T-cell (primary cell): ENCODE data around the gene ROGDI. TPM values are rescaled to one million over a fixed set of nuclear protein-coding genes. Genes with fewer than 3 reads are reported as not detected.
A peak's percentile ranks its signal among the peaks of the same experiment; 100 is the strongest.

Experiments used
- ATAC-seq, 4 experiments: fragments of 200-7000 bp in 3 of 4; fragments of 150-1000 bp in 1 of 4; cut with Tn5 transposase; replicated peaks in 1 of 4; 1 replicate in 3 of 4; 2 replicates in 1 of 4; pipeline ENCODE4 v1.10.0; 2021; ENCODE audit warnings: moderate library complexity in 3 of 4, mild to moderate bottlenecking in 2 of 4, moderate number of reproducible peaks in 1 of 4
- CTCF ChIA-PET, 2 donors: fragments of 300-600 bp; sonication (Branson Sonifier 250); formaldehyde crosslinking; loops; one replicate each; lab custom pipeline; 2022; ENCODE audit warnings: antibody characterized with exemption in 2 of 2; lab: Charles Lee
- POLR2A ChIA-PET, 2 donors: fragments of 300-600 bp; sonication (Branson Sonifier 250); formaldehyde crosslinking; loops; one replicate each; lab custom pipeline; 2022; ENCODE audit warnings: antibody characterized with exemption in 2 of 2; lab: Charles Lee
- DNase-seq, 35 experiments: peaks; one replicate each; pipeline versions ENCODE4 v3.0.0 to v3.0.0-alpha.2; 2013 to 2023
- H3K27ac ChIP-seq: one replicate; pipeline ENCODE4 v1.5.1; 2013; ENCODE audit warnings: low read length
- H3K27me3 ChIP-seq, 2 experiments: replicated peaks in 1 of 2; 1 replicate in 1 of 2; 2 replicates in 1 of 2; pipeline versions ENCODE4 v1.6.1 to v1.7.0; 2013; ENCODE audit warnings: low read length in 1 of 2, mixed read lengths in 1 of 2; ENCODE audit not compliant: control insufficient read depth in 2 of 2, insufficient read depth in 2 of 2; ENCODE audit errors: extremely low read depth in 1 of 2
- H3K36me3 ChIP-seq, 2 donors: 1 replicate in 1 of 2; 2 replicates in 1 of 2; pipeline versions ENCODE4 v1.6.1 to v1.7.0; 2013; ENCODE audit warnings: low read length in 1 of 2; ENCODE audit not compliant: control insufficient read depth in 2 of 2, insufficient read depth in 1 of 2; ENCODE audit errors: extremely low read depth in 1 of 2
- H3K4me1 ChIP-seq, 2 experiments: 1 replicate in 1 of 2; 2 replicates in 1 of 2; pipeline versions ENCODE4 v1.6.1 to v1.7.0; 2013; ENCODE audit warnings: low read length in 2 of 2, mixed read lengths in 1 of 2; ENCODE audit not compliant: insufficient read depth in 2 of 2, control insufficient read depth in 1 of 2; ENCODE audit errors: extremely low read depth in 1 of 2
- H3K4me3 ChIP-seq, 2 donors: 1 replicate in 1 of 2; 2 replicates in 1 of 2; pipeline versions ENCODE4 v1.5.1 to v1.7.0; 2013; ENCODE audit warnings: mild to moderate bottlenecking in 2 of 2, low read length in 1 of 2, moderate library complexity in 1 of 2; ENCODE audit not compliant: control insufficient read depth in 1 of 2; ENCODE audit errors: extremely low read depth in 1 of 2
- H3K9me3 ChIP-seq: 2 replicates; pipeline ENCODE4 v1.7.0; 2013
- H3K27ac Mint-ChIP-seq, 2 donors: one replicate each; pipeline ENCODE4 v1.8.0; 2020 to 2021; ENCODE audit warnings: mild to moderate bottlenecking in 2 of 2, mixed read lengths in 2 of 2
- H3K27me3 Mint-ChIP-seq, 2 donors: one replicate each; pipeline ENCODE4 v1.8.0; 2021 to 2022; ENCODE audit warnings: mixed read lengths in 2 of 2
- H3K36me3 Mint-ChIP-seq: one replicate; pipeline ENCODE4 v1.8.0; 2021; ENCODE audit warnings: mixed read lengths
- H3K4me1 Mint-ChIP-seq, 3 donors: one replicate each; pipeline ENCODE4 v1.8.0; 2020 to 2022; ENCODE audit warnings: mixed read lengths in 3 of 3, mild to moderate bottlenecking in 1 of 3
- H3K4me3 Mint-ChIP-seq, 3 donors: one replicate each; pipeline ENCODE4 v1.8.0; 2020 to 2022; ENCODE audit warnings: mild to moderate bottlenecking in 3 of 3, mixed read lengths in 3 of 3, moderate library complexity in 3 of 3
- H3K9me3 Mint-ChIP-seq, 3 donors: one replicate each; pipeline ENCODE4 v1.8.0; 2020 to 2022; ENCODE audit warnings: mixed read lengths in 3 of 3
- WGBS: methylation state at CpG from one replicate; pipeline ENCODE4 v1.1.5; 2013; ENCODE audit warnings: missing lambda C conversion rate; ENCODE audit not compliant: insufficient coverage; 5-methylcytosine and 5-hydroxymethylcytosine counted together
- total RNA-seq, 35 experiments: library from RNA in 6 of 35; stranded (reverse) in 6 of 35; fragments of 120-200 nt in 1 of 35; gene quantifications; one replicate each; pipeline versions ENCODE4 v1.2.1 to v1.2.4 and lab custom pipeline; 2013 to 2026

ROGDI gene
- total RNA-seq, 5 donors from 2014 or later (not counting 1 experiment from before 2014, with no cell fraction given), result 12.1 to 20.2 (median 13.2) TPM

DNA sequence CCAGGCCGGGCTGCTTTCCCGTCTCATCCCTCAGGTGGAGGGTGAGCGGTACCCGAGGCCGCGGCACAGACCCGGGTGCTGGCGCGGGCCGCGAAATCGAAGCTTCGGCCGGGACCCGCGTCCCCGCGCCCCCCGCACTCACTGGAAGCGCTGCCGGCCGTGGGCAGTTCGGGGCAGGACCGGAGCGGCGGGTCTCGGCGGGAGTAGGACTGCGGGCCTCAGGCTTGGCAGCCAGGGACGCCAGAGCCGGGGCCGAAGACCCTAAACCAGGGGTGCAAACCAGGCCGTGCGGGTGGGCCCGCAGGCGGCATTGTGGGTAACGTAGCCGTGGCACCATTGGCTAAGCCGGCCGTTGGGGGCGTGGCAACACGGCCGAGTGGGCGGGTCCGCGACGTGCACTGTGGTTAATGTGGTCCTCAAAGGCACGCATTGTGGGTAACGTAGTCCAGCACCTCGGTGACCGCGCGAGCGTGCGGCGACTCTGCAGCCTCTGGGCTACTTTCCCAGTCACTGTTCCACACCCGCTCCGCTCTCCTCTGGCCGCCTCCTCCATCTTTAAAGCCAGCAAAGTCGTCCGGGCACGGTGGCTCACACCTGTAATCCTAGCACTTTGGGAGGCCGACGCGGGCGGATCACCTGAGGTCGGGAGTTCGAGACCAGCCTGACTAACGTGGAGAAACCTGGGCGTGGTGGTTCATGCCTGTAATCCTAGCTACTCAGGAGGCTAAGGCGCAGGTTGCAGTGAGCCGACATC lies 35.4 kb downstream of the ROGDI start, which contains the start of gene ZNF500:
Gene ZNF500, minus strand, starts transcription at position 288 of the 754 bp plus-strand sequence. CDS start 1,184 bp downstream, outside the sequence.
- no peaks in the 10 kb centered on the region for H3K9me3 ChIP-seq
- H3K4me3 ChIP-seq, result peak within 1 kb of the TSS; percentile 77 to 86
- peaks cover 8 to 46% of the 10 kb centered on the region in 2 experiments for H3K4me1 ChIP-seq
- under 1% methylated on average over 70 of the region's 72 CpGs for WGBS
- POLR2A ChIA-PET, result no interaction called here
- H3K36me3 Mint-ChIP-seq, result peaks cover 5% of the 10 kb centered on the region
- peak within 1 kb of the TSS; percentile 91 to 95 for H3K27ac Mint-ChIP-seq
- peaks cover 0 to 21% of the 10 kb centered on the region in 2 donors for H3K36me3 ChIP-seq
- H3K4me1 Mint-ChIP-seq, result peaks cover 32 to 46% (median 36%) of the 10 kb centered on the region in 3 donors
- H3K4me3 Mint-ChIP-seq, result peak within 1 kb of the TSS; percentile 86 to 93 (median 88)
- no peaks in the 10 kb centered on the region for H3K27me3 Mint-ChIP-seq
- no peaks in the 10 kb centered on the region for H3K9me3 Mint-ChIP-seq
- CTCF ChIA-PET, result interaction anchor here in 1 of 2 donors (1.8 kb wide), 1 partner anchor 36 kb away, joined by 5 read pairs; the partner anchor contains the start of gene ROGDI
- no peaks in the 10 kb centered on the region for H3K27me3 ChIP-seq
- peak; percentile 94 to 95 (median 94) for ATAC-seq
- H3K27ac ChIP-seq, result peak within 1 kb of the TSS; percentile 55
- peak; percentile 87 to 99 (median 92) for DNase-seq

DNA sequence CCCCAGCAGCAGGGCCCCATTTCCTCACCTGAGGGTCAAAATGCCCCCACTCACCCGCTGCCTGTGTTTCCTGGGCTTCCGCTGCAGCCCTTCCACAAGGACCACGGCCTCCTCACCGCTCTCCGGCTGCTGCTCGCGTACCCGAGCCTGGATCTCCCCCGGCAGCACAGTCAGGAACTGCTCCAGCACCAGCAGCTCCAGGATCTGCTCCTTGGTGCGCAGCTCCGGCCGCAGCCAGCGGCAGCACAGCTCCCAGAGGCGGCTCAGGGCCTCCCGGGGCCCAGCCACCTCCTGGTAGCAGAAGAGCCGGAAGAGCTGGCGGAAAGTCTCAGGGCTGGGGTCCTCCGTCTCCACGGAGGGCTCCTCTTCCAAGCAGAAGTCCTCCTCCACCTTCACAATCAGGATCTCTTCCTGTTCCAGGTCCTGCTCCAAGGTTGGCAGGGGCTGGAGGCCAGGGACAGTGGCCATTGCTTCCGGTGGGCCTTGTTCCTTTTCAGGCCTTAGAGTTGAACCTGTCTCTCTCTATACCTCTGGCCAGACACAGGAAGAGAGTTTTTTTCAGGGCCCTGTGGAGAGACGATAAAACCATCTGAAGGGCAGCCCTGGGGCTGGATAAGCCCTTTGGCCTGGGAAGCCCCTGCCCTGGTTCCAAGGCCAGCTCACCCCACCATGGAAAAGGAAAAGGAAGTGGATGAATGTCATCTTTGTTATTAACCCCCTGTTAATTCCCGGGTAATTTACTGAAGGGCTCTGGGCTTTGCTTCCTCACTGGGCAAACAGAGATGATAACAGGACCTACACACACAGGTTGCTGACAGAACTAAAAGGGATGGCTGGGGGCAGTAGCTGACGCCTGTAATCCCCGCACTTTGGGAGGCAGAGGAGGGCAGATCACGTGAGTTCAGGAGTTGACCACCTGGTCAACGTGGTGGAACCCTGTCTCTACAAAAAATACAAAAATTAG lies 36.6 kb downstream of the ROGDI start:
- Histone ChIP-seq H3K4me3 (peak overlapping the region; percentile 77 to 86), H3K27ac (no peak overlapping the region), H3K9me3 (no peaks in the 10 kb centered on the region), H3K4me1 (peaks cover 8 to 46% of the 10 kb centered on the region in 2 experiments), H3K27me3 (no peaks in the 10 kb centered on the region), H3K36me3 (peaks cover 1 to 31% of the 10 kb centered on the region in 2 donors)
- ChIA-PET CTCF (no interaction called here), POLR2A (no interaction called here)
- H3K27me3 Mint-ChIP-seq, result no peaks in the 10 kb centered on the region
- peaks cover 32 to 49% (median 36%) of the 10 kb centered on the region in 3 donors for H3K4me1 Mint-ChIP-seq
- WGBS, result 94% methylated on average over 18 of the region's 26 CpGs
- H3K36me3 Mint-ChIP-seq, result peaks cover 9% of the 10 kb centered on the region
- no peak for ATAC-seq
- no peaks in the 10 kb centered on the region for H3K9me3 Mint-ChIP-seq
- peak overlapping the region; percentile 87 to 88 for H3K27ac Mint-ChIP-seq
- no peak for DNase-seq
- peak overlapping the region; percentile 83 to 87 (median 86) for H3K4me3 Mint-ChIP-seq

DNA sequence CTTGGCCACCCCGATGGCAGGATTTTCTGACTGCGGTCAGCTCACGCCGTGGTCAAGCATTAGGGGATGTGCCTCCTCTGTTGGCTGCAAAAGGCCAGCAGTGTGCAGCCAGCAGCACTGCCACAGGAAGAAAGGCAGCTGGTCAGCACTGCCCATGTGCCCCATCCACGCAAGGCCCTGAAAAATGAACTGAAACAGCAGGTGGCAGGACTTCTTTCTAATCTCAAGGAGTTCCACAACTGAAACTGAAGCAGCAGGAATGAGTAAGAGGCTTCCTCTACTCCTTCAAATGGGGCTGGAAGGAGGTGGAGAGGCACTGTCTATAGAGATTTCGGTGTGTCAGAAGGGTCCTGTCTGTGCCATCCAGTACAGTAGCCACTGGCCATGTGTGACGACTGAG lies 38.6 kb downstream of the ROGDI start:
- Histone ChIP-seq H3K4me3 (no peak overlapping the region), H3K27me3 (no peaks in the 10 kb centered on the region), H3K36me3 (peaks cover 5 to 48% of the 10 kb centered on the region in 2 donors), H3K27ac (no peak overlapping the region), H3K4me1 (peaks cover 8 to 37% of the 10 kb centered on the region in 2 experiments), H3K9me3 (no peaks in the 10 kb centered on the region)
- ATAC-seq (no peak), DNase-seq (no peak)
- ChIA-PET POLR2A (interaction anchor here in 1 of 2 donors (0.6 kb wide), 1 partner anchor 9 kb away, joined by 3 read pairs; no protein-coding TSS in a partner anchor), CTCF (interaction anchor here in 1 of 2 donors (0.7 kb wide), 1 partner anchor 314 kb away, joined by 6 read pairs; no protein-coding TSS in a partner anchor)
- 98% methylated on average over 6 of the region's 7 CpGs for WGBS
- Mint-ChIP-seq H3K27ac (peak overlapping the region in 1 of 2 donors; percentile 48), H3K9me3 (no peaks in the 10 kb centered on the region), H3K4me1 (peaks cover 22 to 42% (median 34%) of the 10 kb centered on the region in 3 donors), H3K4me3 (no peak overlapping the region), H3K27me3 (no peaks in the 10 kb centered on the region), H3K36me3 (peaks cover 23% of the 10 kb centered on the region)

DNA sequence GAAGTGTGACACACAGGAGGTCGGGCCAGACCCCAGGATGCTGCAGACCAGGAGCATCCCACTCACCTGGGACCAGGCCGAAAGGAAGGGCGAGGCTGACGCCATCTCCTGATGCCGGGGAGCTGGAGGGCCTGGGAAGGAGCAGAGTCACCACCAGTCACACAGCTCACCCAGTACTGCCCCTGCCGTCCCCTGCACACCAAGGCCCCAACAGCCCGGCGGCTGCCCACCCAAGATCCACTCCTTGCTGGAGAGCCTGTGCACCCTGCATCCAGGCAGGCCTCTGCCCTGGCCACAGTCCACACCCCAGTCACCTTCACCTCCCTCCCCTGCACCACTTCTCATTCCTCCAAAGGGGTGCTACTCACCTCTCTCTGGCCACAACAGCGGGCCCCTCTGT lies 40.2 kb downstream of the ROGDI start:
- Histone ChIP-seq H3K27me3 (no peaks in the 10 kb centered on the region), H3K36me3 (peaks cover 10 to 57% of the 10 kb centered on the region in 2 donors), H3K4me1 (peaks cover 0 to 23% of the 10 kb centered on the region in 2 experiments), H3K9me3 (no peaks in the 10 kb centered on the region), H3K4me3 (no peak overlapping the region), H3K27ac (no peak overlapping the region)
- H3K9me3 Mint-ChIP-seq, result no peaks in the 10 kb centered on the region
- no peak for DNase-seq
- H3K36me3 Mint-ChIP-seq, result peaks cover 28% of the 10 kb centered on the region
- WGBS, result 99% methylated on average over 8 of the region's 9 CpGs
- H3K27me3 Mint-ChIP-seq, result no peaks in the 10 kb centered on the region
- CTCF ChIA-PET, result no interaction called here
- POLR2A ChIA-PET, result no interaction called here
- H3K4me1 Mint-ChIP-seq, result peaks cover 9 to 29% (median 22%) of the 10 kb centered on the region in 3 donors
- ATAC-seq, result no peak
- no peak overlapping the region for H3K4me3 Mint-ChIP-seq
- H3K27ac Mint-ChIP-seq, result no peak overlapping the region

DNA sequence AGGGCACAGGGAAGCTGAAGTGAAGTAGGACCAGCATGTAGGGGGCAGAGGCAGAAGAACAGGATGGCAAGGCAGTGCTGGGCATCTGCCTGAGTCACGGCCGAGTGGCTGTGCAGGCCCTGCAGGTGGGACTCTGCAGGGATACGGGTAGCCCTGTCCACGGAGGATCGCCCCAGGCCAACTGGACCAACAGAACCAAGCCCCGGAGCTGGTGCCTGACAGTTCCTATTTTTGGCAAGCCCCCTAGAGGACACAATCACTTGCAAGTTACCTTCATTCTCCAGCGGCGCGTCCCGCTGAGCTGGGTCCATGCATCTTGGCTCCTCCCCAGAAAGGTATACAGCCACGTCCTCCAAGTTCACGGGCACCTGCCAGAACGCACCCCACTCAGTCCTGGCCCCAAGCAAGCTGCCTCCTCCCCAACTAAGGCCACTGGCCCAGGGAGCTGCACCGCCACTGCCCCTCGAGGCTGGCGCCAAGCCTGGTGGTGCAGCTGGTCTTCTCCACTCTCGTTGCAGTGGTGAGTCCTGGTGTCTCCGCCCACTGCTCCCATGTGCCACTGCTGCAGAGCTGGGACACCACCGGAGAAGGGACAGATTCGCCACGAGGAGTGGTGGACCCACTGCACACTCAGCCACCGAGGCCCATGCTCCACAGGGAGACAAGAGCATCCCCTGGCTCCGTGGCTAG lies 42.1 kb downstream of the ROGDI start:
- 95% methylated on average over 21 of the region's 23 CpGs for WGBS
- Histone ChIP-seq H3K27ac (no peak overlapping the region), H3K4me3 (no peak overlapping the region), H3K36me3 (peaks cover 10 to 62% of the 10 kb centered on the region in 2 donors), H3K9me3 (no peaks in the 10 kb centered on the region), H3K4me1 (peaks cover 0 to 7% of the 10 kb centered on the region in 2 experiments), H3K27me3 (no peaks in the 10 kb centered on the region)
- Mint-ChIP-seq H3K27ac (no peak overlapping the region), H3K9me3 (no peaks in the 10 kb centered on the region), H3K4me3 (no peak overlapping the region), H3K36me3 (peaks cover 39% of the 10 kb centered on the region), H3K4me1 (peaks cover 0 to 17% (median 13%) of the 10 kb centered on the region in 3 donors), H3K27me3 (no peaks in the 10 kb centered on the region)
- CTCF ChIA-PET, result no interaction called here
- no peak for DNase-seq
- POLR2A ChIA-PET, result no interaction called here
- ATAC-seq, result no peak
